GM19463 (cell line): ENCODE data around the gene GRAPL.
A peak's percentile ranks its signal among the peaks of the same experiment; 100 is the strongest.
"Not testable (repeated sequence)": the region's sequence is repeated elsewhere in the genome, so short reads cannot be mapped to it uniquely, and the experiment has no call there.

Experiments
- ATAC-seq: cut with Tn5 transposase; IDR thresholded peaks from one replicate; pipeline ENCODE4 v1.9.1; 2021; ENCODE audit warnings: mild to moderate bottlenecking, moderate library complexity; ENCODE audit not compliant: unreplicated experiment

Gene GRAPL

GRCh38 chr17:19136138-19136537 is 8.7 kb downstream of the GRAPL start:
- ATAC-seq = not testable (repeated sequence)

GRCh38 chr17:19136605-19137004 is 9.2 kb downstream of the GRAPL start:
- ATAC-seq = not testable (repeated sequence)

GRCh38 chr17:19137959-19138358 is 10.6 kb downstream of the GRAPL start:
- peak; percentile 24 for ATAC-seq

- ATAC-seq = peak; percentile 39
Measured at GRCh38 chr17:19141366-19142155, 14.2 kb downstream of the GRAPL start.

- not testable (repeated sequence) for ATAC-seq
Measured at GRCh38 chr17:19142419-19142818, 15.0 kb downstream of the GRAPL start.

- ATAC-seq = not testable (repeated sequence)
Measured at GRCh38 chr17:19143097-19143777, 15.8 kb downstream of the GRAPL start.

- ATAC-seq = not testable (repeated sequence)
Measured at GRCh38 chr17:19144373-19144772, 17.0 kb downstream of the GRAPL start.

GRCh38 chr17:19145471-19145870 is 18.1 kb downstream of the GRAPL start:
- ATAC-seq = not testable (repeated sequence)

- ATAC-seq = not testable (repeated sequence)
Measured at GRCh38 chr17:19150678-19151615, 23.6 kb downstream of the GRAPL start.

GRCh38 chr17:19157628-19158027 is 30.2 kb downstream of the GRAPL start:
- not testable (repeated sequence) for ATAC-seq

GRCh38 chr17:19158478-19158877 is 31.1 kb downstream of the GRAPL start:
- not testable (repeated sequence) for ATAC-seq

GRCh38 chr17:19158938-19159337 is 31.5 kb downstream of the GRAPL start:
- not testable (repeated sequence) for ATAC-seq

GRCh38 chr17:19161308-19162107 is 34.1 kb downstream of the GRAPL start:
- ATAC-seq = peak; percentile 56

GRCh38 chr17:19162384-19163216 is 35.2 kb downstream of the GRAPL start:
- not testable (repeated sequence) for ATAC-seq

- ATAC-seq = not testable (repeated sequence)
Measured at GRCh38 chr17:19174422-19174821, 47.0 kb downstream of the GRAPL start.

- peak; percentile 68 for ATAC-seq
Measured at GRCh38 chr17:19175410-19175809, 48.0 kb downstream of the GRAPL start.

GRCh38 chr17:19181040-19181875 is 53.9 kb downstream of the GRAPL start:
- peak; percentile 95 for ATAC-seq
